B cell (primary cell): Measurements from ENCODE around the gene B3GNT7. TPM values are rescaled to one million over a fixed set of nuclear protein-coding genes. Genes with fewer than 3 reads are reported as not detected.

Source experiments
- ATAC-seq: fragments of 200-7000 bp; cut with Tn5 transposase; one replicate; pipeline ENCODE4 v1.10.0; 2021; ENCODE audit warnings: low read depth, mild to moderate bottlenecking, moderate number of reproducible peaks, moderate library complexity
- CTCF ChIA-PET: fragments of 350-600 bp; sonication (Branson Sonifier 250); formaldehyde crosslinking; loops from one replicate; lab custom pipeline; 2021; ENCODE audit warnings: antibody characterized with exemption, inconsistent platforms; lab: Charles Lee
- POLR2A ChIA-PET: fragments of 350-600 bp; sonication (Branson Sonifier 250); formaldehyde crosslinking; loops from one replicate; lab custom pipeline; 2021; ENCODE audit warnings: antibody characterized with exemption; lab: Charles Lee
- DNase-seq: peaks from one replicate; pipeline ENCODE4 v3.0.0; 2013
- H2AFZ ChIP-seq: 2 replicates; pipeline ENCODE4 v1.6.1; 2012; ENCODE audit warnings: mild to moderate bottlenecking, low read depth, low read length; ENCODE audit not compliant: insufficient read depth, poor library complexity, severe bottlenecking
- H3K27ac ChIP-seq, 2 donors: 1 replicate in 1 of 2; 2 replicates in 1 of 2; pipeline ENCODE4 v1.5.1; 2012 to 2013; ENCODE audit warnings: low read length in 2 of 2, mild to moderate bottlenecking in 2 of 2, moderate library complexity in 1 of 2
- H3K27me3 ChIP-seq, 4 experiments: fragments of 200-600 bp in 1 of 4; sonication (generic) in 1 of 4; replicated peaks in 1 of 4; 1 replicate in 2 of 4; 2 replicates in 2 of 4; pipeline versions ENCODE4 v1.6.1 to v1.7.0; 2013 to 2016; ENCODE audit warnings: low read length in 3 of 4, mild to moderate bottlenecking in 2 of 4, mixed read lengths in 1 of 4, moderate library complexity in 1 of 4; ENCODE audit not compliant: insufficient read depth in 4 of 4, control insufficient read depth in 3 of 4; ENCODE audit errors: control extremely low read depth in 1 of 4
- H3K36me3 ChIP-seq, 2 experiments: replicated peaks in 1 of 2; 1 replicate in 1 of 2; 2 replicates in 1 of 2; pipeline versions ENCODE4 v1.6.1 to v1.7.1; 2013; ENCODE audit warnings: low read length in 1 of 2; ENCODE audit not compliant: insufficient read depth in 2 of 2, control insufficient read depth in 1 of 2; ENCODE audit errors: control extremely low read depth in 1 of 2, extremely low read depth in 1 of 2
- H3K4me1 ChIP-seq, 2 donors: fragments of 200-600 bp in 1 of 2; sonication (generic) in 1 of 2; 1 replicate in 1 of 2; 2 replicates in 1 of 2; pipeline versions ENCODE4 v1.5.1 to v1.6.1; 2013 to 2017; ENCODE audit warnings: low read length in 2 of 2; ENCODE audit not compliant: control insufficient read depth in 2 of 2, insufficient read depth in 2 of 2
- H3K4me2 ChIP-seq: replicated peaks from 2 replicates; pipeline ENCODE3; 2012; ENCODE audit warnings: mild to moderate bottlenecking, low read depth, low read length; ENCODE audit not compliant: poor library complexity, severe bottlenecking
- H3K4me3 ChIP-seq, 5 experiments: fragments of 200-600 bp in 1 of 5; sonication (generic) in 1 of 5; 1 replicate in 3 of 5; 2 replicates in 2 of 5; pipeline versions ENCODE4 v1.5.1 to v1.7.0; 2011 to 2016; ENCODE audit warnings: low read length in 4 of 5, mild to moderate bottlenecking in 4 of 5, low read depth in 2 of 5, control low read depth in 1 of 5, moderate library complexity in 1 of 5; ENCODE audit not compliant: insufficient read depth in 1 of 5; ENCODE audit errors: control extremely low read depth in 1 of 5, extremely low read depth in 1 of 5
- H3K79me2 ChIP-seq: fragments of 200-600 bp; sonication (generic); one replicate; pipeline ENCODE4 v1.6.0; 2016; ENCODE audit warnings: low read length; ENCODE audit not compliant: control insufficient read depth, insufficient read depth
- H3K9ac ChIP-seq: fragments of 200-600 bp; sonication (generic); 2 replicates; pipeline ENCODE4 v1.6.1; 2017; ENCODE audit warnings: mild to moderate bottlenecking, low read length, moderate library complexity
- H3K9me3 ChIP-seq, 3 donors: one replicate each; pipeline versions ENCODE4 v1.6.1 to v1.7.1; 2013; ENCODE audit warnings: low read length in 2 of 3; ENCODE audit not compliant: control insufficient read depth in 2 of 3, insufficient read depth in 1 of 3; ENCODE audit errors: control extremely low read depth in 1 of 3
- H4K20me1 ChIP-seq: 2 replicates; pipeline ENCODE4 v1.6.0; 2012; ENCODE audit warnings: mild to moderate bottlenecking, low read length; ENCODE audit not compliant: insufficient read depth, control insufficient read depth, poor library complexity, severe bottlenecking
- H3K27ac Mint-ChIP-seq: one replicate; pipeline ENCODE4 v1.8.0; 2021; ENCODE audit warnings: mixed read lengths
- H3K27me3 Mint-ChIP-seq: one replicate; pipeline ENCODE4 v1.8.0; 2021; ENCODE audit warnings: mixed read lengths
- H3K4me1 Mint-ChIP-seq: one replicate; pipeline ENCODE4 v1.8.0; 2021; ENCODE audit warnings: mixed read lengths
- H3K4me3 Mint-ChIP-seq: one replicate; pipeline ENCODE4 v1.8.0; 2021; ENCODE audit warnings: mixed read lengths
- H3K9me3 Mint-ChIP-seq: one replicate; pipeline ENCODE4 v1.8.0; 2022; ENCODE audit warnings: mixed read lengths; ENCODE audit not compliant: insufficient read depth
- EZH2 ChIP-seq: IDR thresholded peaks from 2 replicates; pipeline ENCODE4 v1.6.1; 2012; ENCODE audit warnings: borderline replicate concordance, low read depth, mild to moderate bottlenecking, moderate library complexity, low read length; ENCODE audit not compliant: insufficient read depth, poor library complexity, severe bottlenecking
- WGBS: methylation state at CpG from one replicate; pipeline ENCODE4 v1.1.5; 2013; ENCODE audit warnings: missing lambda C conversion rate; ENCODE audit not compliant: insufficient coverage; 5-methylcytosine and 5-hydroxymethylcytosine counted together
- intact Hi-C: fragments of 100-400 bp; cut with micrococcal nuclease; formaldehyde crosslinking; loops from one replicate; pipeline ENCODE4 v1.10.0; 2022
- polyA plus RNA-seq: library from polyadenylated mRNA; depleted of rRNA; stranded (reverse); fragments of >200 nt; gene quantifications from 2 replicates; pipeline ENCODE4 v1.2.3, GENCODE V29; 2012
- total RNA-seq, 2 donors: library from RNA; stranded (reverse); fragments of 120-200 nt in 1 of 2; gene quantifications; 1 replicate in 1 of 2; 2 replicates in 1 of 2; pipeline versions ENCODE4 v1.2.3 to v1.2.4, GENCODE V29; 2013 to 2022
- TF ChIP-seq, protein P1 (sequence below): fragments of 200-600 bp; IDR thresholded peaks from one replicate; pipeline ENCODE4 v1.8.0; 2022; ENCODE audit warnings: antibody characterized with exemption, mild to moderate bottlenecking

The B3GNT7 gene
- total and polyA plus RNA-seq, 2 donors (not counting 1 experiment from before 2014, with no cell fraction given), result 5.7 to 14.3 TPM

DNA sequence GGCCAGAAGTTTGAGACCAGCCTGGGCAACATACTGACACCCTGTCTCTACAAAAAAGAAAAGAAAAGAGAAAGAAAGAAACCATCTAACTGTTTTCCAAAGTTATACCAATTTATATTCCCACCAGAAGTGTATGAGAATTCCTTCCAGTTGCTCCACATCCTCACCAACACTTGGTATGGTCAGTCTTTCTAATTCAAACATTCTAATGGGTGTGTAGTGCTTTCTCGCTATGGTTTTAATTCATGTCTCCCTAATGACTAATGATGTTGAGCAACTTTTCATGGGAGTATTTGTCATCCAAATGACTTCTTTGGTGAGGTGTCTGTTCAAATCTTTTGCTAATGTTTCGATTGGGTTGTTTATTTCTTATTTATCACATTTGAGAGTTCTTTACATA lies 10.5 kb upstream of the B3GNT7 start:
- H3K9me3 ChIP-seq, result peaks cover 1 to 16% (median 4%) of the 10 kb centered on the region in 3 donors
- H3K79me2 ChIP-seq, result peaks cover 9% of the 10 kb centered on the region
- POLR2A ChIA-PET, result interaction anchor here (0.6 kb wide), 1 partner anchor 362 kb away, joined by 7 read pairs; no protein-coding TSS in a partner anchor
- TF ChIP-seq EZH2, result no peak
- TF ChIP-seq, protein P1, sequence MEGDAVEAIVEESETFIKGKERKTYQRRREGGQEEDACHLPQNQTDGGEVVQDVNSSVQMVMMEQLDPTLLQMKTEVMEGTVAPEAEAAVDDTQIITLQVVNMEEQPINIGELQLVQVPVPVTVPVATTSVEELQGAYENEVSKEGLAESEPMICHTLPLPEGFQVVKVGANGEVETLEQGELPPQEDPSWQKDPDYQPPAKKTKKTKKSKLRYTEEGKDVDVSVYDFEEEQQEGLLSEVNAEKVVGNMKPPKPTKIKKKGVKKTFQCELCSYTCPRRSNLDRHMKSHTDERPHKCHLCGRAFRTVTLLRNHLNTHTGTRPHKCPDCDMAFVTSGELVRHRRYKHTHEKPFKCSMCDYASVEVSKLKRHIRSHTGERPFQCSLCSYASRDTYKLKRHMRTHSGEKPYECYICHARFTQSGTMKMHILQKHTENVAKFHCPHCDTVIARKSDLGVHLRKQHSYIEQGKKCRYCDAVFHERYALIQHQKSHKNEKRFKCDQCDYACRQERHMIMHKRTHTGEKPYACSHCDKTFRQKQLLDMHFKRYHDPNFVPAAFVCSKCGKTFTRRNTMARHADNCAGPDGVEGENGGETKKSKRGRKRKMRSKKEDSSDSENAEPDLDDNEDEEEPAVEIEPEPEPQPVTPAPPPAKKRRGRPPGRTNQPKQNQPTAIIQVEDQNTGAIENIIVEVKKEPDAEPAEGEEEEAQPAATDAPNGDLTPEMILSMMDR, result no peak
- Mint-ChIP-seq H3K27me3 (peaks cover 3% of the 10 kb centered on the region), H3K4me3 (no peak overlapping the region), H3K27ac (no peak overlapping the region), H3K9me3 (peaks cover 7% of the 10 kb centered on the region), H3K4me1 (peaks cover 2% of the 10 kb centered on the region)
- intact Hi-C loops, result no loop called here
- H3K36me3 ChIP-seq, result no peaks in the 10 kb centered on the region
- peaks cover 0 to 7% of the 10 kb centered on the region in 2 donors for H3K4me1 ChIP-seq
- CTCF ChIA-PET, result interaction anchor here (2.4 kb wide), 1 partner anchor 9 kb away, joined by 10 read pairs; no protein-coding TSS in a partner anchor
- H3K27me3 ChIP-seq, result no peaks in the 10 kb centered on the region
- WGBS, result no CpG with 5 or more reads among the region's 2 CpGs
- ATAC-seq (no peak), DNase-seq (no peak)
- no peaks in the 10 kb centered on the region for H4K20me1 ChIP-seq
- H3K4me2 ChIP-seq, result no peak overlapping the region
- no peak overlapping the region for H2AFZ ChIP-seq
- H3K4me3 ChIP-seq, result no peak overlapping the region
- H3K9ac ChIP-seq, result no peak overlapping the region
- no peak overlapping the region for H3K27ac ChIP-seq

DNA sequence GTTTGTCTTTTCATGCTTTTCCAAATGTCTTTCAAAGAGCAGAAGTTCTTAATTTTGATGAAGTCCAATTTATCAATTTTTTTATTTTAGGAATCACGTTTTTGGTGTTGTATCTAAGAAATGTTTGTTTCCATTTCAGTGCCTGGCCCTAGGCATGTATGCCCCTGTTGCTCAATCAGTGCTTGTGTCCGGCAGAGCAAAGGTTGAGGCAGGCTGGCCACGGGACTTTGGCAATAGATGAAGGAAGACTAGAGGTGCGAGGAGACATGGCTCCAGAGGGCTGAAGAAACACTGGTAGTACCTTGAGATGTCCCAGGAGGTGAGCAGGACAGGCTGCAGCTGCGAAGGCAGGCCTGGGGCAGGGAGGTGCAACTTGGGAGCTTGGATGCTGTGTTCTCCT lies 10.1 kb upstream of the B3GNT7 start:
- no peak overlapping the region for H2AFZ ChIP-seq
- no peak overlapping the region for H3K27ac ChIP-seq
- no peak overlapping the region for H3K4me3 ChIP-seq
- no peak for ATAC-seq
- no peak overlapping the region for H3K4me3 Mint-ChIP-seq
- no peaks in the 10 kb centered on the region for H4K20me1 ChIP-seq
- DNase-seq, result no peak
- no peak overlapping the region for H3K27ac Mint-ChIP-seq
- H3K79me2 ChIP-seq, result peaks cover 10% of the 10 kb centered on the region
- H3K36me3 ChIP-seq, result no peaks in the 10 kb centered on the region
- H3K4me1 ChIP-seq, result peaks cover 0 to 12% of the 10 kb centered on the region in 2 donors
- ChIA-PET POLR2A (no interaction called here), CTCF (interaction anchor here (1.2 to 1.5 kb wide), 2 partner anchors 20 to 105 kb away, joined by 3 read pairs; no protein-coding TSS in a partner anchor)
- H3K9me3 Mint-ChIP-seq, result peaks cover 7% of the 10 kb centered on the region
- H3K27me3 Mint-ChIP-seq, result peaks cover 3% of the 10 kb centered on the region
- intact Hi-C loops, result no loop called here
- TF ChIP-seq, protein P1, result no peak
- no peak for TF ChIP-seq EZH2
- no peaks in the 10 kb centered on the region for H3K27me3 ChIP-seq
- peaks cover 5% of the 10 kb centered on the region for H3K4me1 Mint-ChIP-seq
- no peak overlapping the region for H3K9ac ChIP-seq
- 98% methylated on average over 5 of the region's 5 CpGs for WGBS
- peaks cover 1 to 16% (median 4%) of the 10 kb centered on the region in 3 donors for H3K9me3 ChIP-seq
- H3K4me2 ChIP-seq, result no peak overlapping the region
